ENCODE data around the gene OR4S2.

DNA sequence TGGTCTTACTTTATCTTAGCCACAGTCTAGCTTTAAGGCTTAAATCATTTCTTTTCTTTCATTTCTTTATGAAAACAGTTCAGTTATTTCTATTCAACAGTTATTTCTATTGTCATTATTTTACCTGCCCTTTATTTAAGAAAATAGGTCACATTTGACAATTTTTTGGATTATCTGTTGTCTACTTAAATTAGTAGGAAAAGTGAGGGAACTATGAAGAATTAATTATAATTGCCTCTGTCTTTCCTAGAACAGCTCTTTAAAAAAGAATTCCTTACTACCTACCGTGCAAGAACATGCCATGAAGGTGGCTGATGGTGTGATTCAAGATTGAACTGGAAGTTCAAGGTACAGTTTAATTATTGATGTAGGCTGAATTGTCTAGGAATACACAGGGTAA, 13.8 kb downstream of the OR4S2 start, which contains the start of gene OR4C6:
- TF ChIP-seq, protein P1, sequence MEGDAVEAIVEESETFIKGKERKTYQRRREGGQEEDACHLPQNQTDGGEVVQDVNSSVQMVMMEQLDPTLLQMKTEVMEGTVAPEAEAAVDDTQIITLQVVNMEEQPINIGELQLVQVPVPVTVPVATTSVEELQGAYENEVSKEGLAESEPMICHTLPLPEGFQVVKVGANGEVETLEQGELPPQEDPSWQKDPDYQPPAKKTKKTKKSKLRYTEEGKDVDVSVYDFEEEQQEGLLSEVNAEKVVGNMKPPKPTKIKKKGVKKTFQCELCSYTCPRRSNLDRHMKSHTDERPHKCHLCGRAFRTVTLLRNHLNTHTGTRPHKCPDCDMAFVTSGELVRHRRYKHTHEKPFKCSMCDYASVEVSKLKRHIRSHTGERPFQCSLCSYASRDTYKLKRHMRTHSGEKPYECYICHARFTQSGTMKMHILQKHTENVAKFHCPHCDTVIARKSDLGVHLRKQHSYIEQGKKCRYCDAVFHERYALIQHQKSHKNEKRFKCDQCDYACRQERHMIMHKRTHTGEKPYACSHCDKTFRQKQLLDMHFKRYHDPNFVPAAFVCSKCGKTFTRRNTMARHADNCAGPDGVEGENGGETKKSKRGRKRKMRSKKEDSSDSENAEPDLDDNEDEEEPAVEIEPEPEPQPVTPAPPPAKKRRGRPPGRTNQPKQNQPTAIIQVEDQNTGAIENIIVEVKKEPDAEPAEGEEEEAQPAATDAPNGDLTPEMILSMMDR (IDR thresholded peaks at IDR 0.05) = no peak
- TF ChIP-seq POLR2A (IDR thresholded peaks at IDR 0.05) (no peak), POLR2AphosphoS5 (IDR thresholded peaks at IDR 0.05) (no peak), EP300 (IDR thresholded peaks at IDR 0.05) (no peak)

All from sigmoid colon (tissue), 4 donors.